HL-60/S4 treated with retinoic acid at 250 ng/mL for 4 days and 3 days (cell line): Measurements from ENCODE around the gene CCDC150.
"Not testable (repeated sequence)": the region's sequence is repeated elsewhere in the genome, so short reads cannot be mapped to it uniquely, and the experiment has no call there.

Experiments used
- in situ Hi-C: fragments of 300-500 bp; cut with MboI; formaldehyde crosslinking; loops from 2 replicates; pipeline ENCODE4 v1.7.0; 2022; ENCODE audit warnings: low sequenced_read_pairs

The CCDC150 gene

GRCh38 chr2:196630531-196630930, 9.0 kb upstream of the CCDC150 start:
- in situ Hi-C loops, result no loop called here

GRCh38 chr2:196635156-196635555, 4.4 kb upstream of the CCDC150 start:
- in situ Hi-C loops, result no loop called here

GRCh38 chr2:196638765-196639164, 750 bp upstream of the CCDC150 start:
- in situ Hi-C loops, result no loop called here

- in situ Hi-C loops, result no loop called here
These were observed 575 bp downstream of the CCDC150 start for GRCh38 chr2:196640031-196640548.

GRCh38 chr2:196649202-196649601, 9.7 kb downstream of the CCDC150 start:
- in situ Hi-C loops, result no loop called here

GRCh38 chr2:196651387-196652094, 12.0 kb downstream of the CCDC150 start:
- in situ Hi-C loops, result no loop called here

- in situ Hi-C loops, result no loop called here
These were observed 13.4 kb downstream of the CCDC150 start for GRCh38 chr2:196652869-196653268.

- in situ Hi-C loops, result no loop called here
These were observed 14.3 kb downstream of the CCDC150 start for GRCh38 chr2:196653843-196654242.

- in situ Hi-C loops, result no loop called here
These were observed 16.2 kb downstream of the CCDC150 start for GRCh38 chr2:196655761-196656160.

- in situ Hi-C loops, result no loop called here
These were observed 17.8 kb downstream of the CCDC150 start for GRCh38 chr2:196657333-196657732.

- in situ Hi-C loops, result no loop called here
These were observed 20.3 kb downstream of the CCDC150 start for GRCh38 chr2:196659844-196660243.

GRCh38 chr2:196660244-196660643, 20.7 kb downstream of the CCDC150 start:
- in situ Hi-C loops, result no loop called here

GRCh38 chr2:196670342-196670741, 30.8 kb downstream of the CCDC150 start:
- in situ Hi-C loops, result no loop called here

GRCh38 chr2:196675963-196676362, 36.4 kb downstream of the CCDC150 start:
- in situ Hi-C loops, result no loop called here

- in situ Hi-C loops, result no loop called here
These were observed 37.9 kb downstream of the CCDC150 start for GRCh38 chr2:196677404-196677803.

GRCh38 chr2:196679368-196679767, 39.9 kb downstream of the CCDC150 start:
- in situ Hi-C loops, result no loop called here

- in situ Hi-C loops, result no loop called here
These were observed 42.0 kb downstream of the CCDC150 start for GRCh38 chr2:196681510-196681909.

- in situ Hi-C loops, result no loop called here
These were observed 46.3 kb downstream of the CCDC150 start for GRCh38 chr2:196685792-196686191.

- in situ Hi-C loops, result not testable (repeated sequence)
These were observed 47.2 kb downstream of the CCDC150 start for GRCh38 chr2:196686737-196687136.

- in situ Hi-C loops, result no loop called here
These were observed 57.0 kb downstream of the CCDC150 start for GRCh38 chr2:196696423-196697079.

- in situ Hi-C loops, result no loop called here
These were observed 58.3 kb downstream of the CCDC150 start for GRCh38 chr2:196697825-196698224.

- in situ Hi-C loops, result no loop called here
These were observed 63.1 kb downstream of the CCDC150 start for GRCh38 chr2:196702641-196703040.
